ENCODE results near the gene CDC42EP5.

Gene CDC42EP5

GRCh38 chr19:54462047-54462654, 10.9 kb downstream of the CDC42EP5 start:
- DNase-seq (ENCODE audit: low spot score): no peak

- DNase-seq (ENCODE audit: low spot score): no peak
Measured at GRCh38 chr19:54461613-54462012, 11.5 kb downstream of the CDC42EP5 start.

GRCh38 chr19:54461210-54461609, 11.9 kb downstream of the CDC42EP5 start:
- no peak for DNase-seq (ENCODE audit: low spot score)

- no peak for DNase-seq (ENCODE audit: low spot score)
Measured at GRCh38 chr19:54460230-54461005, 12.7 kb downstream of the CDC42EP5 start.

- no peak for DNase-seq (ENCODE audit: low spot score)
Measured at GRCh38 chr19:54459282-54460229, 13.5 kb downstream of the CDC42EP5 start.

GRCh38 chr19:54458648-54459281, 14.3 kb downstream of the CDC42EP5 start:
- no peak for DNase-seq (ENCODE audit: low spot score)

GRCh38 chr19:54457773-54458647, 15.1 kb downstream of the CDC42EP5 start:
- DNase-seq (ENCODE audit: low spot score): no peak

- no peak for DNase-seq (ENCODE audit: low spot score)
Measured at GRCh38 chr19:54456423-54457373, 16.4 kb downstream of the CDC42EP5 start.

GRCh38 chr19:54455786-54456422, 17.2 kb downstream of the CDC42EP5 start:
- DNase-seq (ENCODE audit: low spot score): no peak

GRCh38 chr19:54454781-54455675, 18.1 kb downstream of the CDC42EP5 start:
- DNase-seq (ENCODE audit: low spot score): no peak

GRCh38 chr19:54453921-54454780, 18.9 kb downstream of the CDC42EP5 start:
- DNase-seq (ENCODE audit: low spot score): no peak

- no peak for DNase-seq (ENCODE audit: low spot score)
Measured at GRCh38 chr19:54452626-54453025, 20.5 kb downstream of the CDC42EP5 start.

GRCh38 chr19:54451997-54452396, 21.1 kb downstream of the CDC42EP5 start:
- DNase-seq (ENCODE audit: low spot score): no peak

- no peak for DNase-seq (ENCODE audit: low spot score)
Measured at GRCh38 chr19:54451331-54451871, 21.7 kb downstream of the CDC42EP5 start.

GRCh38 chr19:54449701-54450069, 23.4 kb downstream of the CDC42EP5 start:
- DNase-seq (ENCODE audit: low spot score): no peak

- DNase-seq (ENCODE audit: low spot score): peak; percentile 94
Measured at GRCh38 chr19:54448774-54449700, 24.1 kb downstream of the CDC42EP5 start, which contains the start of gene LENG8. TSS of gene LENG8 (plus strand) at chr19:54449199. CDS start at chr19:54451345, 2,146 bp downstream.
